HepG2 (cell line): ENCODE measurements around the gene WDR62. TPM values are rescaled to one million over a fixed set of nuclear protein-coding genes. Genes with fewer than 3 reads are reported as not detected.

ENCODE experiments used
- GATAD1 ChIP-seq: IDR thresholded peaks from 2 replicates; pipeline ENCODE4 v1.6.1; 2016; ENCODE audit warnings: missing genetic modification reagents, missing compliant biosample characterization
- HDAC1 ChIP-seq: sonication (generic); formaldehyde crosslinking; IDR thresholded peaks from 2 replicates; pipeline ENCODE4 v1.5.1; 2020; ENCODE audit warnings: mild to moderate bottlenecking, missing genetic modification reagents
- IKZF4 ChIP-seq: sonication (generic); formaldehyde crosslinking; IDR thresholded peaks from 2 replicates; pipeline ENCODE4 v1.5.1; 2020; ENCODE audit warnings: borderline replicate concordance, mild to moderate bottlenecking, low read depth, missing genetic modification reagents; ENCODE audit errors: not compliant biosample characterization
- NCOA2 ChIP-seq: sonication (generic); formaldehyde crosslinking; IDR thresholded peaks from 2 replicates; pipeline ENCODE4 v1.8.0; 2022; ENCODE audit warnings: inconsistent platforms
- PAWR ChIP-seq: sonication (generic); formaldehyde crosslinking; IDR thresholded peaks from 2 replicates; pipeline ENCODE4 v1.4.0; 2020; ENCODE audit warnings: missing genetic modification reagents, mild to moderate bottlenecking, borderline replicate concordance
- PHF8 ChIP-seq: sonication (generic); formaldehyde crosslinking; IDR thresholded peaks from 2 replicates; pipeline ENCODE4 v1.5.0; 2020; ENCODE audit warnings: missing genetic modification reagents
- SRY ChIP-seq: sonication (generic); formaldehyde crosslinking; IDR thresholded peaks from 2 replicates; pipeline ENCODE4 v1.8.0; 2022; ENCODE audit warnings: mild to moderate bottlenecking, missing genetic modification reagents
- UBTF ChIP-seq: sonication (generic); formaldehyde crosslinking; IDR thresholded peaks from 2 replicates; pipeline ENCODE4 v1.4.0; 2020; ENCODE audit warnings: mild to moderate bottlenecking, missing genetic modification reagents
- ZFY ChIP-seq: sonication (generic); formaldehyde crosslinking; IDR thresholded peaks from 2 replicates; pipeline ENCODE4 v1.4.0; 2020; ENCODE audit warnings: missing genetic modification reagents
- ZHX2 ChIP-seq, 2 experiments: sonication (generic) in 1 of 2; formaldehyde crosslinking in 1 of 2; IDR thresholded peaks; 2 replicates each; pipeline versions ENCODE4 v1.6.1 to v1.9.0; 2014 to 2022; ENCODE audit warnings: antibody characterized with exemption in 1 of 2, borderline replicate concordance in 1 of 2, inconsistent platforms in 1 of 2, low read depth in 1 of 2, missing genetic modification reagents in 1 of 2
- ZKSCAN5 ChIP-seq: sonication (generic); formaldehyde crosslinking; IDR thresholded peaks from 2 replicates; pipeline ENCODE4 v1.5.1; 2020; ENCODE audit warnings: mild to moderate bottlenecking, missing genetic modification reagents
- ZNF530 ChIP-seq: sonication (generic); formaldehyde crosslinking; IDR thresholded peaks from 2 replicates; pipeline ENCODE4 v1.5.0; 2020; ENCODE audit warnings: low read depth, mild to moderate bottlenecking, missing genetic modification reagents
- ZNF574 ChIP-seq: sonication (generic); formaldehyde crosslinking; IDR thresholded peaks from 2 replicates; pipeline ENCODE4 v1.4.0; 2020; ENCODE audit warnings: missing genetic modification reagents
- ZNF83 ChIP-seq: sonication (generic); formaldehyde crosslinking; IDR thresholded peaks from 2 replicates; pipeline ENCODE4 v1.4.0; 2020; ENCODE audit warnings: missing genetic modification reagents, mild to moderate bottlenecking, borderline replicate concordance
- ZSCAN25 ChIP-seq: sonication (generic); formaldehyde crosslinking; IDR thresholded peaks from 2 replicates; pipeline ENCODE4 v1.8.0; 2022; ENCODE audit warnings: mild to moderate bottlenecking, missing genetic modification reagents
- ZSCAN30 ChIP-seq: sonication (generic); formaldehyde crosslinking; IDR thresholded peaks from 2 replicates; pipeline ENCODE4 v1.5.0; 2020; ENCODE audit warnings: mild to moderate bottlenecking, missing genetic modification reagents
- polyA plus RNA-seq, 8 experiments: library from polyadenylated mRNA; depleted of rRNA in 3 of 8; stranded (reverse) in 7 of 8; unstranded in 1 of 8; fragments of >200 nt; fragmentation: Illumina TruSeq in 4 of 8; extraction: Trizol in 4 of 8; gene quantifications; 2 replicates each; pipeline versions ENCODE4 v1.2.1 to v1.2.3, GENCODE V29; 2011 to 2016; ENCODE audit warnings: low read depth in 4 of 8, missing spikeins in 1 of 8, mixed read lengths in 1 of 8; ENCODE audit not compliant: insufficient read depth in 1 of 8
- total RNA-seq, 5 experiments: library from RNA; depleted of rRNA; stranded (reverse); fragments of >200 nt; fragmentation: Illumina TruSeq; extraction: Trizol; gene quantifications; 2 replicates each; pipeline ENCODE4 v1.2.3, GENCODE V29; 2016; ENCODE audit warnings: low read depth in 1 of 5

The WDR62 gene
- total and polyA plus RNA-seq, 2 of the 13 experiments (the other 11 are each of a cell fraction or from before 2014, with no cell fraction given), result 5.8 to 12.5 TPM

- no peak for TF ChIP-seq IKZF4 (CRISPR knock-in tag)
- peak; percentile 57; the same call in 1 of the 2 replicates for TF ChIP-seq GATAD1 (CRISPR knock-in tag)
- TF ChIP-seq ZNF574 (CRISPR knock-in tag), result peak; percentile 29; the same call in 1 of the 2 replicates
- no peak for TF ChIP-seq ZNF83
- TF ChIP-seq HDAC1 (CRISPR knock-in tag), result peak; percentile 46; the same call in 1 of the 2 replicates
- TF ChIP-seq ZHX2 (IDR thresholded peaks at IDR 0.05; ENCODE audit: low read depth), result no peak
- TF ChIP-seq ZHX2 (CRISPR knock-in tag; IDR thresholded peaks at IDR 0.05; ENCODE audit: borderline replicate concordance), result no peak
- no peak for TF ChIP-seq PAWR (CRISPR knock-in tag)
- TF ChIP-seq ZKSCAN5, result no peak
- 0 out of 2 replicates have a peak, but pooled peaks have one; percentile 38 for TF ChIP-seq ZSCAN25 (CRISPR knock-in tag)
- TF ChIP-seq ZSCAN30 (CRISPR knock-in tag), result no peak
- no peak for TF ChIP-seq ZNF530 (CRISPR knock-in tag)
- peak; percentile 29; the same call in 1 of the 2 replicates for TF ChIP-seq PHF8 (CRISPR knock-in tag)
- peak; percentile 54 for TF ChIP-seq ZFY (CRISPR knock-in tag)
- no peak for TF ChIP-seq SRY (CRISPR knock-in tag)
- TF ChIP-seq UBTF (CRISPR knock-in tag), result no peak
- TF ChIP-seq NCOA2 (CRISPR knock-in tag), result peak; percentile 85
These were observed 3.9 kb downstream of the WDR62 start (continued) for GRCh38 chr19:36058481-36059179.
